Measurements from ENCODE around the gene DYNLT1.

GRCh38 chr6:158634695-158635426, 9.7 kb downstream of the DYNLT1 start:
- no peak for TF ChIP-seq CTCF (IDR thresholded peaks at IDR 0.05; ENCODE audit: poor library complexity)
- no peak for TF ChIP-seq EZH2 (IDR thresholded peaks at IDR 0.05; ENCODE audit: borderline replicate concordance)
